ENCODE data around the gene ZSWIM7. TPM values are rescaled to one million over a fixed set of nuclear protein-coding genes. Genes with fewer than 3 reads are reported as not detected.

The ZSWIM7 gene
- total and polyA plus RNA-seq, 2 of the 4 experiments (the other 2 are of a cell fraction): 6.8 to 12.1 TPM

DNA sequence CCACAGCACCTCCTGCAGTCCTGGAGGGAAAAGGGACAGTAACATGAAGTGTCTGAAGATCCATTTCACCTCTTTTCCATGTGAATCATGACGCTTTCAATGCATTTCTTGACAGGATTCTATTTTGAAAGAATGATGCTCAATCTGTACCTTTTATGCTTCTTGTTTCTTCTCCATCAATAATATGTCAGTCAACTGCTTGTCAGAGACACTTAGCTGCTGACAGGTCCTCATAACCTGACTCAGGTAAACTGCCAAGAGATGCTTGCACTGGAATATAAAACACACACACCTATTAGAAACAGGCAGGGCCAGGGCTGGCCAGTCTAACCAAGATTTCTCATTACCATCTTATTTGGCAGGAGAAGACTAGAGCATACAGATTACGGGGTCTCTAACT is 21.6 kb downstream of the ZSWIM7 start:
- intact Hi-C loops (cut with micrococcal nuclease) (no loop called here), in situ Hi-C loops (cut with MboI; ENCODE audit: low sequenced_read_pairs) (no loop called here), dilution Hi-C loops (cut with HindIII; ENCODE audit: low sequenced_read_pairs, unreplicated experiment) (no loop called here)
- Histone ChIP-seq H3K56ac (ENCODE audit: extremely low read depth, insufficient read depth, low read length) (no peak overlapping the region), H3K36me3 (ENCODE audit: control insufficient read depth, insufficient read depth, low read length) (peaks cover 16% of the 10 kb centered on the region), H3K27me3 (ENCODE audit: control insufficient read depth, insufficient read depth, low read length) (no peaks in the 10 kb centered on the region), H3K4me1 (ENCODE audit: control insufficient read depth, insufficient read depth, low read length) (peaks cover 5% of the 10 kb centered on the region), H2BK15ac (ENCODE audit: low read depth, low read length) (no peak overlapping the region), H3K4ac (ENCODE audit: low read depth, low read length) (no peak overlapping the region), H3K9ac (ENCODE audit: low read depth, low read length) (no peak overlapping the region), H3K23ac (ENCODE audit: low read depth, low read length) (no peak overlapping the region), H2BK20ac (ENCODE audit: low read depth, low read length) (no peak overlapping the region), H3K9me3 (ENCODE audit: control insufficient read depth, insufficient read depth, low read length) (no peaks in the 10 kb centered on the region), H3K27ac (ENCODE audit: insufficient read depth, low read length) (no peak overlapping the region), H4K20me1 (ENCODE audit: insufficient read depth, low read length) (no peaks in the 10 kb centered on the region), H2BK120ac (ENCODE audit: low read depth, low read length) (no peak overlapping the region), H2AK9ac (replicated peaks; ENCODE audit: low read depth, low read length, poor library complexity) (no peak overlapping the region), H2BK5ac (ENCODE audit: low read depth, low read length, poor library complexity, severe bottlenecking) (no peak overlapping the region), H4K8ac (ENCODE audit: low read depth in 2 of 2, low read length in 2 of 2) (no peak overlapping the region), H4K91ac (ENCODE audit: insufficient read depth, low read depth, low read length) (no peak overlapping the region), H3K14ac (replicated peaks; ENCODE audit: low read depth, low read length) (no peak overlapping the region), H4K5ac (ENCODE audit: low read depth, low read length) (no peak overlapping the region), H2AFZ (replicated peaks; ENCODE audit: low read length, poor library complexity) (no peak overlapping the region), H3K18ac (ENCODE audit: low read depth, low read length) (no peak overlapping the region), H3K79me1 (ENCODE audit: low read depth in 1 of 2, low read length in 2 of 2) (peaks cover 7 to 33% of the 10 kb centered on the region in 2 experiments; a peak in 3 of 4 replicates), H3K4me2 (ENCODE audit: low read depth, low read length) (no peak overlapping the region), H2AK5ac (ENCODE audit: low read depth, low read length) (no peak overlapping the region), H3K4me3 (ENCODE audit: insufficient read depth, low read depth, low read length) (no peak overlapping the region), H3K9me1 (ENCODE audit: insufficient read depth, low read length) (peaks cover 10% of the 10 kb centered on the region; the same call in 1 of the 2 replicates)
- no peak for TF ChIP-seq CEBPB (IDR thresholded peaks at IDR 0.05; ENCODE audit: low read depth, low read length)
- no peak for TF ChIP-seq SMC3 (IDR thresholded peaks at IDR 0.05; ENCODE audit: low read depth, low read length)
- TF ChIP-seq, protein P1, sequence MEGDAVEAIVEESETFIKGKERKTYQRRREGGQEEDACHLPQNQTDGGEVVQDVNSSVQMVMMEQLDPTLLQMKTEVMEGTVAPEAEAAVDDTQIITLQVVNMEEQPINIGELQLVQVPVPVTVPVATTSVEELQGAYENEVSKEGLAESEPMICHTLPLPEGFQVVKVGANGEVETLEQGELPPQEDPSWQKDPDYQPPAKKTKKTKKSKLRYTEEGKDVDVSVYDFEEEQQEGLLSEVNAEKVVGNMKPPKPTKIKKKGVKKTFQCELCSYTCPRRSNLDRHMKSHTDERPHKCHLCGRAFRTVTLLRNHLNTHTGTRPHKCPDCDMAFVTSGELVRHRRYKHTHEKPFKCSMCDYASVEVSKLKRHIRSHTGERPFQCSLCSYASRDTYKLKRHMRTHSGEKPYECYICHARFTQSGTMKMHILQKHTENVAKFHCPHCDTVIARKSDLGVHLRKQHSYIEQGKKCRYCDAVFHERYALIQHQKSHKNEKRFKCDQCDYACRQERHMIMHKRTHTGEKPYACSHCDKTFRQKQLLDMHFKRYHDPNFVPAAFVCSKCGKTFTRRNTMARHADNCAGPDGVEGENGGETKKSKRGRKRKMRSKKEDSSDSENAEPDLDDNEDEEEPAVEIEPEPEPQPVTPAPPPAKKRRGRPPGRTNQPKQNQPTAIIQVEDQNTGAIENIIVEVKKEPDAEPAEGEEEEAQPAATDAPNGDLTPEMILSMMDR (conservative IDR thresholded peaks at IDR 0.05; ENCODE audit: low read depth, low read length): no peak
- TF ChIP-seq RFX5 (IDR thresholded peaks at IDR 0.05; ENCODE audit: low read depth, low read length): no peak
- TF ChIP-seq NFE2L2 (IDR thresholded peaks at IDR 0.05; ENCODE audit: low read depth, low read length): no peak
- no peak for TF ChIP-seq CHD1 (IDR thresholded peaks at IDR 0.05; ENCODE audit: low read depth, low read length)
- TF ChIP-seq BHLHE40 (IDR thresholded peaks at IDR 0.05; ENCODE audit: low read depth, low read length): no peak
- no TSS peak for BruUV-seq (replicated peaks)
- ATAC-seq (ENCODE audit: low read depth) (no peak), DNase-seq (no peak)
- CTCF ChIA-PET: interaction anchor here (1.3 kb wide), 1 partner anchor 33 kb away, joined by 3 read pairs; the partner anchor contains the start of gene ADORA2B
- POLR2A ChIA-PET (ENCODE audit: unreplicated experiment): no interaction called here
- 80% methylated on average over 1 of the region's 2 CpGs; no CpG with 5 or more reads in 1 of the 2 experiments for WGBS, 2 experiments (ENCODE audit: extremely low coverage in 2 of 2, insufficient read length in 1 of 2)

Data from IMR-90 (cell line).